ENCODE data around the gene PRM3. TPM values are rescaled to one million over a fixed set of nuclear protein-coding genes. Genes with fewer than 3 reads are reported as not detected.

The PRM3 gene
- total and polyA plus RNA-seq, 9 donors, result not detected

- intact Hi-C loops (cut with DNase I), result no loop called here
- Histone ChIP-seq H3K9me3 (no peaks in the 10 kb centered on the region), H3K27ac (no peak overlapping the region), H3K4me1 (ENCODE audit: insufficient read depth) (peaks cover 4% of the 10 kb centered on the region), H3K27me3 (no peaks in the 10 kb centered on the region), H3K4me3 (no peak overlapping the region), H3K36me3 (no peaks in the 10 kb centered on the region)
- TF ChIP-seq POLR2A (IDR thresholded peaks at IDR 0.05), result no peak
- TF ChIP-seq CTCF (IDR thresholded peaks at IDR 0.05), result no peak
- no peak for TF ChIP-seq EP300 (IDR thresholded peaks at IDR 0.05)
- WGBS, 3 donors, result 94 to 95% (median 95%) methylated on average over 4 of the region's 4 CpGs
- DNase-seq, result no peak
Measured at GRCh38 chr16:11295672-11296071, 22.2 kb upstream of the PRM3 start.

GRCh38 chr16:11292076-11292748, 18.8 kb upstream of the PRM3 start:
- Histone ChIP-seq H3K4me3 (no peak overlapping the region), H3K27me3 (no peaks in the 10 kb centered on the region), H3K9me3 (no peaks in the 10 kb centered on the region), H3K27ac (no peak overlapping the region), H3K36me3 (no peaks in the 10 kb centered on the region), H3K4me1 (ENCODE audit: insufficient read depth) (peaks cover 1% of the 10 kb centered on the region)
- no peak for DNase-seq
- no peak for TF ChIP-seq CTCF (IDR thresholded peaks at IDR 0.05)
- TF ChIP-seq EP300 (IDR thresholded peaks at IDR 0.05), result no peak
- no peak for TF ChIP-seq POLR2A (IDR thresholded peaks at IDR 0.05)
- intact Hi-C loops (cut with DNase I), result no loop called here
- WGBS, 3 donors, result 88 to 93% (median 90%) methylated on average over 7 of the region's 7 CpGs

- no peaks in the 10 kb centered on the region for H3K9me3 ChIP-seq
- WGBS, 3 donors, result 52 to 55% (median 53%) methylated on average over 10 of the region's 10 CpGs
Measured at GRCh38 chr16:11291091-11291703, 17.8 kb upstream of the PRM3 start.

More at GRCh38 chr16:11291091-11291703, 17.8 kb upstream of the PRM3 start:
- Histone ChIP-seq H3K4me3 (no peak overlapping the region), H3K27ac (no peak overlapping the region), H3K27me3 (no peaks in the 10 kb centered on the region), H3K4me1 (ENCODE audit: insufficient read depth) (no peaks in the 10 kb centered on the region), H3K36me3 (no peaks in the 10 kb centered on the region)
- intact Hi-C loops (cut with DNase I), result no loop called here
- no peak for DNase-seq
- TF ChIP-seq EP300 (IDR thresholded peaks at IDR 0.05) (no peak), POLR2A (IDR thresholded peaks at IDR 0.05) (no peak), CTCF (IDR thresholded peaks at IDR 0.05) (no peak)

All from ovary (tissue), 9 donors.